Heart left ventricle (tissue), 13 donors: ENCODE results near the gene CACNB4.

Experiments
- CTCF ChIP-seq, 12 donors: fragments of 200-600 bp; sonication (generic) in 4 of 12; IDR thresholded peaks; one replicate each; pipeline versions ENCODE4 v1.5.0 to v1.8.0; 2018 to 2022; ENCODE audit warnings: antibody characterized with exemption in 12 of 12, mild to moderate bottlenecking in 5 of 12
- POLR2A ChIP-seq, 2 donors: fragments of 450-650 bp; IDR thresholded peaks; one replicate each; pipeline ENCODE4 v1.6.1; 2017; ENCODE audit warnings: antibody characterized with exemption in 2 of 2, mild to moderate bottlenecking in 2 of 2, moderate library complexity in 2 of 2
- donor health status: ischemic (EF 13 %, LVEDD 7.1; RV severe dilation, severe dysfunction).
- donor health status: DM: no; HTN: yes; CAD: no.
- donor health status: DM: no; HTN: no; CAD: no.
- donor health status: ischemic (EF 25% LVEDD 6.9; RV normal size, moderate dysfunction).
- donor health status: ischemic (EF 25% LVEDD 5.7; RV mildly dilated, moderate dysfunction).
- donor health status: ischemic (EF 35%, LVEDD 5.7; RV mildly dilated, moderate dysfunction).
- donor health status: nonischemic (EF 11% LVEDD 7.7; RV severe dilation, severe dysfunction).
- donor health status: DM: yes; HTN: yes; CAD: no.
- donor health status: PGD.
- donor health status: ischemic (EF 29% LVEDD 5.4; RV normal size, mild dysfunction).
- donor health status: nonischemic (EF 23%, LVEDD 6.1; RV moderate dilation, normal function).

GRCh38 chr2:152050915-152051314 is 47.9 kb downstream of the CACNB4 start:
- no peak for TF ChIP-seq CTCF (IDR thresholded peaks at IDR 0.05)
- no peak for TF ChIP-seq POLR2A (IDR thresholded peaks at IDR 0.05)
